IMR-90 (cell line): ENCODE measurements around the gene ZNF776. TPM values are rescaled to one million over a fixed set of nuclear protein-coding genes. Genes with fewer than 3 reads are reported as not detected.
A peak's percentile ranks its signal among the peaks of the same experiment; 100 is the strongest.

Source experiments
- ATAC-seq: fragments of 200-7000 bp; cut with Tn5 transposase; 2 replicates; pipeline ENCODE4 v1.9.1; 2020; ENCODE audit warnings: low read depth, mild to moderate bottlenecking, moderate library complexity
- Bru-seq: library from RNA; stranded (reverse); fragments of 400-500 nt; gene quantifications from one replicate; lab custom pipeline; 2021; lab: Mats Ljungman, UMichigan
- BruChase-seq, 2 experiments: library from RNA; stranded (reverse); fragments of 400-500 nt; gene quantifications; one replicate each; lab custom pipeline; 2021; lab: Mats Ljungman, UMichigan
- BruUV-seq: library from RNA; stranded (reverse); fragments of 400-500 nt; replicated peaks from 2 replicates; lab custom pipeline; 2021; lab: Mats Ljungman, UMichigan
- CTCF ChIA-PET: fragments of 300-600 bp; formaldehyde crosslinking; extraction: SDS; loops from one replicate; lab custom pipeline; 2021; ENCODE audit warnings: antibody characterized with exemption; lab: Yijun Ruan, JAX
- POLR2A ChIA-PET: fragments of 300-600 bp; sonication (Branson Sonifier 250); formaldehyde crosslinking; loops from one replicate; lab custom pipeline; 2022; ENCODE audit warnings: antibody characterized with exemption; ENCODE audit not compliant: unreplicated experiment; lab: Charles Lee
- DNase-seq: peaks from one replicate; pipeline ENCODE4 v3.0.0; 2013
- H2AFZ ChIP-seq: replicated peaks from 2 replicates; pipeline ENCODE3; 2013; ENCODE audit warnings: low read length, mild to moderate bottlenecking; ENCODE audit not compliant: poor library complexity
- H2AK5ac ChIP-seq: 2 replicates; pipeline ENCODE4 v1.6.1; 2013; ENCODE audit warnings: low read depth, low read length, inconsistent platforms
- H2AK9ac ChIP-seq: replicated peaks from 2 replicates; pipeline ENCODE3; 2013; ENCODE audit warnings: mild to moderate bottlenecking, low read depth, low read length, moderate library complexity; ENCODE audit not compliant: poor library complexity
- H2BK120ac ChIP-seq: 2 replicates; pipeline ENCODE4 v1.6.1; 2013; ENCODE audit warnings: low read depth, low read length, inconsistent platforms
- H2BK15ac ChIP-seq: 3 replicates; pipeline ENCODE4 v1.6.1; 2013; ENCODE audit warnings: low read depth, low read length, inconsistent platforms
- H2BK20ac ChIP-seq: 2 replicates; pipeline ENCODE4 v1.6.1; 2013; ENCODE audit warnings: low read depth, mild to moderate bottlenecking, inconsistent platforms, low read length, moderate library complexity
- H2BK5ac ChIP-seq: 2 replicates; pipeline ENCODE4 v1.6.1; 2013; ENCODE audit warnings: mild to moderate bottlenecking, low read depth, low read length, inconsistent platforms; ENCODE audit not compliant: poor library complexity, severe bottlenecking
- H3K14ac ChIP-seq: replicated peaks from 2 replicates; pipeline ENCODE4 v1.6.1; 2013; ENCODE audit warnings: low read depth, low read length, inconsistent platforms
- H3K18ac ChIP-seq: 2 replicates; pipeline ENCODE4 v1.6.1; 2013; ENCODE audit warnings: low read depth, low read length, control low read depth
- H3K23ac ChIP-seq: 2 replicates; pipeline ENCODE4 v1.6.1; 2013; ENCODE audit warnings: low read depth, low read length, inconsistent platforms
- H3K27ac ChIP-seq: 2 replicates; pipeline ENCODE4 v1.5.1; 2013; ENCODE audit warnings: mild to moderate bottlenecking, control low read depth, low read length; ENCODE audit not compliant: insufficient read depth
- H3K27me3 ChIP-seq: 2 replicates; pipeline ENCODE4 v1.6.1; 2013; ENCODE audit warnings: low read length; ENCODE audit not compliant: control insufficient read depth, insufficient read depth
- H3K36me3 ChIP-seq: 2 replicates; pipeline ENCODE4 v1.6.1; 2013; ENCODE audit warnings: low read length, mixed read lengths; ENCODE audit not compliant: control insufficient read depth, insufficient read depth
- H3K4ac ChIP-seq: 2 replicates; pipeline ENCODE4 v1.6.1; 2013; ENCODE audit warnings: low read depth, low read length, inconsistent platforms
- H3K4me1 ChIP-seq: 2 replicates; pipeline ENCODE4 v1.6.1; 2013; ENCODE audit warnings: low read length, mixed read lengths; ENCODE audit not compliant: control insufficient read depth, insufficient read depth
- H3K4me2 ChIP-seq: 2 replicates; pipeline ENCODE4 v1.6.1; 2013; ENCODE audit warnings: low read depth, mild to moderate bottlenecking, control low read depth, low read length, moderate library complexity
- H3K4me3 ChIP-seq: 2 replicates; pipeline ENCODE4 v1.5.1; 2013; ENCODE audit warnings: low read depth, mild to moderate bottlenecking, control low read depth, low read length, moderate library complexity; ENCODE audit not compliant: insufficient read depth
- H3K56ac ChIP-seq: 2 replicates; pipeline ENCODE4 v1.6.1; 2013; ENCODE audit warnings: low read length, inconsistent platforms; ENCODE audit not compliant: insufficient read depth; ENCODE audit errors: extremely low read depth
- H3K79me1 ChIP-seq, 2 experiments: 2 replicates each; pipeline ENCODE4 v1.6.1; 2013; ENCODE audit warnings: low read length in 2 of 2, inconsistent platforms in 1 of 2, low read depth in 1 of 2
- H3K9ac ChIP-seq: 2 replicates; pipeline ENCODE4 v1.6.1; 2013; ENCODE audit warnings: low read depth, low read length, control low read depth
- H3K9me1 ChIP-seq: 2 replicates; pipeline ENCODE4 v1.6.1; 2013; ENCODE audit warnings: low read length, inconsistent platforms; ENCODE audit not compliant: insufficient read depth
- H3K9me3 ChIP-seq: 2 replicates; pipeline ENCODE4 v1.6.1; 2013; ENCODE audit warnings: low read length; ENCODE audit not compliant: control insufficient read depth, insufficient read depth
- H4K20me1 ChIP-seq: 2 replicates; pipeline ENCODE4 v1.6.1; 2013; ENCODE audit warnings: low read length, inconsistent platforms; ENCODE audit not compliant: insufficient read depth
- H4K5ac ChIP-seq: 2 replicates; pipeline ENCODE4 v1.6.1; 2013; ENCODE audit warnings: mild to moderate bottlenecking, low read depth, low read length, control low read depth
- H4K8ac ChIP-seq, 2 experiments: 2 replicates each; pipeline ENCODE4 v1.6.1; 2013; ENCODE audit warnings: low read depth in 2 of 2, low read length in 2 of 2, control low read depth in 1 of 2, inconsistent platforms in 1 of 2
- H4K91ac ChIP-seq: 2 replicates; pipeline ENCODE4 v1.6.1; 2013; ENCODE audit warnings: low read depth, low read length, inconsistent platforms; ENCODE audit not compliant: insufficient read depth
- BHLHE40 ChIP-seq: fragments of 150-350 bp; IDR thresholded peaks from 2 replicates; pipeline ENCODE4 v1.6.1; 2016; ENCODE audit warnings: mild to moderate bottlenecking, low read depth, low read length
- CEBPB ChIP-seq: IDR thresholded peaks from 2 replicates; pipeline ENCODE4 v1.6.1; 2012; ENCODE audit warnings: low read depth, low read length, improper control_type of control experiment
- CHD1 ChIP-seq: IDR thresholded peaks from 2 replicates; pipeline ENCODE4 v1.6.1; 2012; ENCODE audit warnings: low read depth, low read length, improper control_type of control experiment
- CTCF ChIP-seq: conservative IDR thresholded peaks from 2 replicates; pipeline ENCODE4 v1.5.1; 2012; ENCODE audit warnings: mild to moderate bottlenecking, low read depth, low read length, improper control_type of control experiment
- FOS ChIP-seq: fragments of 150-350 bp; IDR thresholded peaks from 2 replicates; pipeline ENCODE4 v1.6.1; 2016; ENCODE audit warnings: low read depth, low read length
- MAFK ChIP-seq: IDR thresholded peaks from 2 replicates; pipeline ENCODE4 v1.6.1; 2012; ENCODE audit warnings: low read depth, low read length, improper control_type of control experiment
- MAZ ChIP-seq: IDR thresholded peaks from 2 replicates; pipeline ENCODE4 v1.6.1; 2012; ENCODE audit warnings: low read depth, mild to moderate bottlenecking, low read length, improper control_type of control experiment, moderate library complexity, borderline replicate concordance
- MXI1 ChIP-seq: IDR thresholded peaks from 2 replicates; pipeline ENCODE4 v1.6.1; 2012; ENCODE audit warnings: low read depth, mild to moderate bottlenecking, low read length, moderate library complexity, borderline replicate concordance
- NFE2L2 ChIP-seq: fragments of 150-350 bp; IDR thresholded peaks from 2 replicates; pipeline ENCODE4 v1.6.1; 2016; ENCODE audit warnings: low read depth, mild to moderate bottlenecking, low read length
- RCOR1 ChIP-seq: IDR thresholded peaks from 2 replicates; pipeline ENCODE4 v1.6.1; 2012; ENCODE audit warnings: mild to moderate bottlenecking, low read length, improper control_type of control experiment; ENCODE audit not compliant: insufficient replicate concordance
- RFX5 ChIP-seq: IDR thresholded peaks from 2 replicates; pipeline ENCODE4 v1.8.0; 2012; ENCODE audit warnings: low read depth, mild to moderate bottlenecking, low read length, moderate library complexity
- SMC3 ChIP-seq: fragments of 150-350 bp; IDR thresholded peaks from 2 replicates; pipeline ENCODE4 v1.6.1; 2016; ENCODE audit warnings: low read depth, mild to moderate bottlenecking, antibody characterized with exemption, low read length, moderate library complexity
- USF2 ChIP-seq: fragments of 150-350 bp; IDR thresholded peaks from 2 replicates; pipeline ENCODE4 v1.6.1; 2017; ENCODE audit warnings: mild to moderate bottlenecking, antibody characterized with exemption, low read length, low read depth
- WGBS, 2 experiments: methylation state at CpG; one replicate each; pipeline versions ENCODE4 v1.1.5 to v1.1.7; 2013; ENCODE audit warnings: missing lambda C conversion rate in 2 of 2; ENCODE audit not compliant: insufficient read length in 1 of 2; ENCODE audit errors: extremely low coverage in 2 of 2; 5-methylcytosine and 5-hydroxymethylcytosine counted together
- dilution Hi-C: fragments of 300-500 bp; cut with HindIII; formaldehyde crosslinking; loops from one replicate; pipeline ENCODE4 v1.14.3; 2018; ENCODE audit warnings: low sequenced_read_pairs; ENCODE audit not compliant: unreplicated experiment
- in situ Hi-C: fragments of 300-500 bp; cut with MboI; formaldehyde crosslinking; loops from 3 replicates; pipeline ENCODE4 v1.14.3; 2019; ENCODE audit warnings: low sequenced_read_pairs, inconsistent platforms, mixed read lengths
- intact Hi-C: fragments of 100-400 bp; cut with micrococcal nuclease; formaldehyde crosslinking; loops from 2 replicates; pipeline ENCODE4 v1.10.0; 2022
- long read RNA-seq: library from polyadenylated mRNA; unstranded; transcript quantifications from one replicate; pipeline ENCODE4 v2.0.0, GENCODE V29; 2021; ENCODE audit not compliant: unreplicated experiment
- polyA plus RNA-seq, 3 experiments: library from polyadenylated mRNA; depleted of rRNA; stranded (reverse); fragments of >200 nt; gene quantifications; 2 replicates each; pipeline ENCODE4 v1.2.3, GENCODE V29; 2012; ENCODE audit warnings: low replicate concordance in 1 of 3
- total RNA-seq: library from RNA; depleted of rRNA; stranded (reverse); fragments of >200 nt; gene quantifications from 2 replicates; pipeline ENCODE4 v1.2.3, GENCODE V29; 2012; rRNA removed

ZNF776 gene
- total RNA-seq (14.3 and 15.8 TPM in 2 replicates), polyA plus RNA-seq (2012; rRNA removed) (3.3 and 4.3 TPM in 2 replicates), Bru-seq, nascent RNA (percentile 80 among the genes with signal in this experiment), BruChase-seq, experiment 1, labeled RNA remaining after a 6-hour chase (percentile 93 among the genes with signal in this experiment), BruChase-seq, experiment 2, labeled RNA remaining after a 2-hour chase (percentile 94 among the genes with signal in this experiment)
- polyA plus RNA-seq (2012; cell fraction: cytosol; rRNA removed), result 3.9 and 4.1 TPM in 2 replicates
- 7.8 and 12.8 TPM in 2 replicates for polyA plus RNA-seq (2012; cell fraction: nucleus; rRNA removed; ENCODE audit: low replicate concordance)
- long read RNA-seq, full-length matches to known transcripts, result 6 of 11 reads
- long read RNA-seq, partial matches to known transcripts, result 0 of 11 reads
- long read RNA-seq, other reads (novel, unspliced or antisense), result 5 of 11 reads

- H3K9me3 ChIP-seq, result peaks cover 19% of the 10 kb centered on the region
- ATAC-seq (peak; percentile 99), DNase-seq (peak; percentile 89)
- peaks cover 25 to 46% of the 10 kb centered on the region in 2 experiments for H3K79me1 ChIP-seq
- ChIA-PET CTCF (no interaction called here), POLR2A (no interaction called here)
- H4K5ac ChIP-seq, result peak within 1 kb of the TSS; percentile 94
- peak within 1 kb of the TSS; percentile 96 for H3K4me2 ChIP-seq
- H2BK5ac ChIP-seq, result peak within 1 kb of the TSS; percentile 75
- H3K56ac ChIP-seq, result peak within 1 kb of the TSS; percentile 52
- peak within 1 kb of the TSS; percentile 97 for H3K14ac ChIP-seq
- no peak within 1 kb of the TSS for H2BK120ac ChIP-seq
- H2AK5ac ChIP-seq, result peak within 1 kb of the TSS; percentile 50
- peak within 1 kb of the TSS; percentile 97 for H2AFZ ChIP-seq
- intact Hi-C loops, result no loop called here
- no peaks in the 10 kb centered on the region for H4K20me1 ChIP-seq
- peak within 1 kb of the TSS; percentile 59 for H2AK9ac ChIP-seq
- no TSS peak for BruUV-seq
- dilution Hi-C loops, result no loop called here
- H3K27ac ChIP-seq, result peak within 1 kb of the TSS; percentile 83
- peak within 1 kb of the TSS; percentile 54 to 94 for H4K8ac ChIP-seq
- in situ Hi-C loops, result loop anchor here (10.0 kb wide), 1 partner anchor 408 kb away; the partner anchor contains the start of gene ZNF329
- no peak within 1 kb of the TSS for H2BK20ac ChIP-seq
- H3K18ac ChIP-seq, result no peak within 1 kb of the TSS; the same call in 1 of the 2 replicates
- peak within 1 kb of the TSS; percentile 71 for H4K91ac ChIP-seq
- peaks cover 2% of the 10 kb centered on the region; the same call in 1 of the 2 replicates for H3K4me1 ChIP-seq
- peak within 1 kb of the TSS; percentile 97 for H3K23ac ChIP-seq
- H3K36me3 ChIP-seq, result peaks cover 30% of the 10 kb centered on the region
- peak within 1 kb of the TSS; percentile 95 for H3K4ac ChIP-seq
- H3K4me3 ChIP-seq, result peak within 1 kb of the TSS; percentile 92
- no peaks in the 10 kb centered on the region for H3K27me3 ChIP-seq
- WGBS, 2 experiments, result 0% methylated on average over 26 of the region's 51 CpGs; no CpG with 5 or more reads in 1 of the 2 experiments
- no peaks in the 10 kb centered on the region for H3K9me1 ChIP-seq
- H2BK15ac ChIP-seq, result no peak within 1 kb of the TSS
- peak within 1 kb of the TSS; percentile 90 for H3K9ac ChIP-seq
- TF ChIP-seq RFX5, result no peak
- TF ChIP-seq FOS, result no peak
- TF ChIP-seq SMC3, result no peak
- no peak for TF ChIP-seq CHD1
- no peak for TF ChIP-seq BHLHE40
- peak; percentile 5 for TF ChIP-seq RCOR1
- TF ChIP-seq MXI1, result no peak
- no peak for TF ChIP-seq CEBPB
- TF ChIP-seq CTCF, result no peak
- TF ChIP-seq USF2, result no peak
- TF ChIP-seq MAFK, result no peak
- 0 out of 2 replicates have a peak, but pooled peaks have one; percentile 28 for TF ChIP-seq MAZ
- TF ChIP-seq NFE2L2, result no peak
These were observed at the start of gene ZNF776 for GRCh38 chr19:57746580-57747471. Gene ZNF776, plus strand, starts transcription at chr19:57746815. Its CDS starts 244 bp downstream, at chr19:57747059.
